ENCODE measurements around the gene AFF3. TPM values are rescaled to one million over a fixed set of nuclear protein-coding genes. Genes with fewer than 3 reads are reported as not detected.
A peak's percentile ranks its signal among the peaks of the same experiment; 100 is the strongest.

The AFF3 gene
- total RNA-seq, 2 donors from 2014 or later: 9.9 to 20.1 TPM

DNA sequence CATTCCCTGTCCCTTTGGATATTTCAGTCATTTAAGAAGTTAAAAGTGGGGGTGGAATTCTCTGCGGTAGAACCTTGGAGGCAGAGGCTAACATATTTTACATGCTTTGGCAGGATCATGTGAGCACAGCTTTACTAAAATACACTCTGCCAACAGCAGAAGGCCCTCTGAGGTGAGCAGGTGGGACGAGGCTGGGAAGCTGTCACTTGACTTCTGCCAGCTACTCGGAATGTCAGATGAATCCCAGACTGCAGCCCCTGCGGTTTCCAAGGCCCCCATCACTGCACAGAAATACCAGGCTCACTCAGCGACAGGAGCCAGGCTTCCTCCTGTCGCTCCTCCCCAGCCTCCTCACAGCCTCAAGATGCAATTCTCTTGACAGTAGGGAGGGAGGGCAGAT, 431.7 kb downstream of the AFF3 start:
- no peaks in the 10 kb centered on the region for H3K9me3 ChIP-seq
- H3K4me3 ChIP-seq: peak overlapping the region; percentile 47
- H3K4me1 ChIP-seq (ENCODE audit: control insufficient read depth in 1 of 2, low read depth in 2 of 2): peaks cover 13 to 50% of the 10 kb centered on the region in 2 donors
- peak overlapping the region; percentile 24 to 48 for H3K27ac ChIP-seq
- H3K36me3 ChIP-seq: no peaks in the 10 kb centered on the region
- TF ChIP-seq, protein P1, sequence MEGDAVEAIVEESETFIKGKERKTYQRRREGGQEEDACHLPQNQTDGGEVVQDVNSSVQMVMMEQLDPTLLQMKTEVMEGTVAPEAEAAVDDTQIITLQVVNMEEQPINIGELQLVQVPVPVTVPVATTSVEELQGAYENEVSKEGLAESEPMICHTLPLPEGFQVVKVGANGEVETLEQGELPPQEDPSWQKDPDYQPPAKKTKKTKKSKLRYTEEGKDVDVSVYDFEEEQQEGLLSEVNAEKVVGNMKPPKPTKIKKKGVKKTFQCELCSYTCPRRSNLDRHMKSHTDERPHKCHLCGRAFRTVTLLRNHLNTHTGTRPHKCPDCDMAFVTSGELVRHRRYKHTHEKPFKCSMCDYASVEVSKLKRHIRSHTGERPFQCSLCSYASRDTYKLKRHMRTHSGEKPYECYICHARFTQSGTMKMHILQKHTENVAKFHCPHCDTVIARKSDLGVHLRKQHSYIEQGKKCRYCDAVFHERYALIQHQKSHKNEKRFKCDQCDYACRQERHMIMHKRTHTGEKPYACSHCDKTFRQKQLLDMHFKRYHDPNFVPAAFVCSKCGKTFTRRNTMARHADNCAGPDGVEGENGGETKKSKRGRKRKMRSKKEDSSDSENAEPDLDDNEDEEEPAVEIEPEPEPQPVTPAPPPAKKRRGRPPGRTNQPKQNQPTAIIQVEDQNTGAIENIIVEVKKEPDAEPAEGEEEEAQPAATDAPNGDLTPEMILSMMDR (IDR thresholded peaks at IDR 0.05): no peak
- ATAC-seq (ENCODE audit: insufficient number of reproducible peaks, low FRiP score, low read depth) (no peak), DNase-seq (ENCODE audit: low spot score) (no peak)
- H3K27me3 ChIP-seq (replicated peaks; ENCODE audit: insufficient read depth): no peaks in the 10 kb centered on the region

DNA sequence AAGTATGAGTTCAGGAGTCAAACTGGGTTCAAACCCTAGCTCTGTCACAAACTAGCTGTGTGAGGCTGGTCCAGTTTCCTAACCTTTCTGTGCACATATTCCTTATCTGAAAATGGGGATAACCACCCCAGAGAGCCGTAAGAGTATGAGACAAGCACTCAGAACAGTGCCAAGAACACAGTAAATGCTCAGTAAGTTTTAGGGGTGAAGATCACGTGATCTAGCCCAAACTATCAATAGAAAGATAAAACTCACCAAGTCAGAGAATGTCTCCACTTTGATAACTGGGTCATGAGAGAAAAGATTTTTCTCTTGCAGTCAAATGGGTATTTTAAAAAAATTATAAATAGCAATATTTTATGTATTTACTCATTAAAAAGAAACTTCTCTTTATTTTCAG, 433.2 kb downstream of the AFF3 start:
- no peak for DNase-seq (ENCODE audit: low spot score)
- Histone ChIP-seq H3K27ac (no peak overlapping the region), H3K4me3 (no peak overlapping the region), H3K36me3 (no peaks in the 10 kb centered on the region), H3K9me3 (no peaks in the 10 kb centered on the region), H3K27me3 (replicated peaks; ENCODE audit: insufficient read depth) (no peaks in the 10 kb centered on the region), H3K4me1 (ENCODE audit: control insufficient read depth in 1 of 2, low read depth in 2 of 2) (peaks cover 13 to 50% of the 10 kb centered on the region in 2 donors)
- ATAC-seq (ENCODE audit: insufficient number of reproducible peaks, low FRiP score, low read depth): no peak
- TF ChIP-seq, protein P1 (IDR thresholded peaks at IDR 0.05): no peak

DNA sequence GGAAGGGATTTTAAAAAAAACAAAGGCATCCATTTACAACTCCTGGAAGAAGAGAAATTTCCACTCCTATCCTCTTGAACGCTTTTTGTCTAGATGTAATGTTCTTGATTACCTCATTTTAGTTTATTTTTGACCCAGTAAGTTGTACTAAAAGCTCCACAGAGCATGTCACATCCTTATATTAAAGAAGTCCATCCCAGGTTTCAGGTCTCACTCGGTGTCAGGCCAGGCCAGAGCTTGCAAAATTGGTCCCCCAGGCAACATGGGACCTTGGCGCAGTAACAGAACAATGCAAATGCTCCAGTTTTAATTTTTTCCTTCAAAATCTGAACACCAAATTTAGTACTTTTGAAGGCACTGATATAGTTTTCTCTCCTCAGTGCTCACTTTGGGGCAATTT, 434.2 kb downstream of the AFF3 start:
- DNase-seq (ENCODE audit: low spot score) (no peak), ATAC-seq (ENCODE audit: insufficient number of reproducible peaks, low FRiP score, low read depth) (no peak)
- TF ChIP-seq, protein P1 (IDR thresholded peaks at IDR 0.05): no peak
- H3K27me3 ChIP-seq (replicated peaks; ENCODE audit: insufficient read depth): no peaks in the 10 kb centered on the region
- no peaks in the 10 kb centered on the region for H3K36me3 ChIP-seq
- H3K27ac ChIP-seq: peak overlapping the region; percentile 1 to 52
- peaks cover 13 to 50% of the 10 kb centered on the region in 2 donors for H3K4me1 ChIP-seq (ENCODE audit: control insufficient read depth in 1 of 2, low read depth in 2 of 2)
- no peak overlapping the region for H3K4me3 ChIP-seq
- no peaks in the 10 kb centered on the region for H3K9me3 ChIP-seq

DNA sequence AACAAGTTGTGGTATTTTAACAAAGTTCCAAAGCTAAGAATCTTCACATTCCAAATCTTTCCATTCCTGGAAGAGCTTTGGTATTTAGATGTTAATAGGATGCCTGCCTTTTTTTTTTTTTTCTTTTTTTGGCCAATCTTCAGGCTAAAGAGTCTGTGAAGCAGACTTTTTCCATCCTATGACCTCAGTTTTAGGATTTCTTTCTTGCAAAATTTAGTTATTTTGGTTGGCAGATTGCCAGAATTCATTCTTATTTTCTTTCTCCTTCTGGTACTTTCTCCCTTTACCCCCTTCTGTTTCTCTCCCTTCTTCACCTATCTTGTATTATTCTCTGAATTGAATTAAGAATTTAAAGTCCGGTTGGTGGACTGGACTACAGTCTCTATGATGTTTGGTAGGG, 434.8 kb downstream of the AFF3 start:
- Histone ChIP-seq H3K4me3 (peak overlapping the region; percentile 17), H3K36me3 (no peaks in the 10 kb centered on the region), H3K27ac (peak overlapping the region; percentile 41 to 52), H3K4me1 (ENCODE audit: control insufficient read depth in 1 of 2, low read depth in 2 of 2) (peaks cover 13 to 50% of the 10 kb centered on the region in 2 donors), H3K27me3 (replicated peaks; ENCODE audit: insufficient read depth) (no peaks in the 10 kb centered on the region), H3K9me3 (no peaks in the 10 kb centered on the region)
- TF ChIP-seq, protein P1 (IDR thresholded peaks at IDR 0.05): no peak
- ATAC-seq (ENCODE audit: insufficient number of reproducible peaks, low FRiP score, low read depth) (no peak), DNase-seq (ENCODE audit: low spot score) (no peak)

DNA sequence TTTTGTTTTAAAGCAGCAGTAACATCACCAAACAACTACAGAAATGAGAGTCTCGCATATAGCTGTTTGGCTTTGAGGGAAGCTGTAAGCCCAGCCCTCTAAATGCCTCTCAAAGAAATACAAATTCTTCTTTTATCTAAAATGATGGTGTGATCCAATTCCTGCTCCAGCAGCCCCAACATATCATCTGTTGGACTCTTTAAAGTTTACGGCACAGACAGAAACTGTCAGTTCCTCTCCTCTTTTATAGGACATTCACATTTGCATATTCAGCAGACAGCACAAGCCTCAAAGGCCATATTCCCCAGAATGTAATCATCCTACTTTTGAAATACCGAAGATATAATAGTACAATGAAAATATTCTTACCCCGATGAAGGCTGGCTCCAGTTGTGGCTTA, 435.7 kb downstream of the AFF3 start:
- Histone ChIP-seq H3K27ac (peak overlapping the region; percentile 4 to 41), H3K27me3 (replicated peaks; ENCODE audit: insufficient read depth) (no peaks in the 10 kb centered on the region), H3K4me3 (no peak overlapping the region), H3K36me3 (no peaks in the 10 kb centered on the region), H3K4me1 (ENCODE audit: control insufficient read depth in 1 of 2, low read depth in 2 of 2) (peaks cover 13 to 46% of the 10 kb centered on the region in 2 donors), H3K9me3 (no peaks in the 10 kb centered on the region)
- TF ChIP-seq, protein P1 (IDR thresholded peaks at IDR 0.05): no peak
- ATAC-seq (ENCODE audit: insufficient number of reproducible peaks, low FRiP score, low read depth): no peak
- no peak for DNase-seq (ENCODE audit: low spot score)
